ENCODE results near the gene SLPI. TPM values are rescaled to one million over a fixed set of nuclear protein-coding genes. Genes with fewer than 3 reads are reported as not detected.

Gene SLPI
- polyA plus RNA-seq, 1 experiment, result 0.21 TPM

DNA sequence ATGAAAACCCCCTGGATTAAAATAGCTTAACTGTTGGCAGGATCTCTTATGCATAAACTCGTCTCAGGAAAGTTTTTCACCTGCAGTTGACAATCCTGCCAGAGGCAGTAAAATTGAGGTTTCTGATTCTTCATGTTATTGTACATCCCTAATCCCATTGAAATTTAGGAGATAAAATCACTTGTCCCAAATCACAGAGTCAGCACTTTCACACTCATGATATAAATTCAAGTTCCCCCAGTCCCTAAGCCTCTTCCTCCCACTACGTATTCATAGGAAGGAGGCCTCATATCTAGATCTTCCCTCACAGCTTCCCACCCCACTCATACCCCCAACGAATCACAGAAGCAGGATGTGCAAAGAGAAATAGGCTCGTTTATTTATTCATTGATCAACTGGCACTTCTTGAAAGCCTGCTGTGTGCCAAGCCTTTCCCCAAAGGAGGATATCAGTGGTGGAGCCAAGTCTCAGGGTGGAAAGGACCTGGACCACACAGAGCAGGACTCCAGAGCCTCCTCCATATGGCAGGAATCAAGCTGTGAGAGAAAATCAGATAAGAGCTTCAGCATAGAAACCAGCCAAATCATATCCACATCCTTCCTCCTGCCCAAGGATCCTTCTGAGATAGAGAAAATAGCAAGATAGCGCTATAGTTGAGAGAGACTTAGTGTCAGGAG lies 2.3 kb downstream of the SLPI start:
- TF ChIP-seq, protein P1, sequence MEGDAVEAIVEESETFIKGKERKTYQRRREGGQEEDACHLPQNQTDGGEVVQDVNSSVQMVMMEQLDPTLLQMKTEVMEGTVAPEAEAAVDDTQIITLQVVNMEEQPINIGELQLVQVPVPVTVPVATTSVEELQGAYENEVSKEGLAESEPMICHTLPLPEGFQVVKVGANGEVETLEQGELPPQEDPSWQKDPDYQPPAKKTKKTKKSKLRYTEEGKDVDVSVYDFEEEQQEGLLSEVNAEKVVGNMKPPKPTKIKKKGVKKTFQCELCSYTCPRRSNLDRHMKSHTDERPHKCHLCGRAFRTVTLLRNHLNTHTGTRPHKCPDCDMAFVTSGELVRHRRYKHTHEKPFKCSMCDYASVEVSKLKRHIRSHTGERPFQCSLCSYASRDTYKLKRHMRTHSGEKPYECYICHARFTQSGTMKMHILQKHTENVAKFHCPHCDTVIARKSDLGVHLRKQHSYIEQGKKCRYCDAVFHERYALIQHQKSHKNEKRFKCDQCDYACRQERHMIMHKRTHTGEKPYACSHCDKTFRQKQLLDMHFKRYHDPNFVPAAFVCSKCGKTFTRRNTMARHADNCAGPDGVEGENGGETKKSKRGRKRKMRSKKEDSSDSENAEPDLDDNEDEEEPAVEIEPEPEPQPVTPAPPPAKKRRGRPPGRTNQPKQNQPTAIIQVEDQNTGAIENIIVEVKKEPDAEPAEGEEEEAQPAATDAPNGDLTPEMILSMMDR (IDR thresholded peaks at IDR 0.05; ENCODE audit: insufficient read depth, low read depth, low read length), result no peak
- Histone ChIP-seq H3K27me3 (ENCODE audit: control insufficient read depth, insufficient read depth, low read length) (peaks cover 4% of the 10 kb centered on the region), H3K36me3 (ENCODE audit: control insufficient read depth, insufficient read depth, low read length) (no peaks in the 10 kb centered on the region), H3K4me3 (ENCODE audit: low read depth, low read length) (no peak overlapping the region)
- ChIA-PET CTCF (no interaction called here), POLR2A (no interaction called here)
- DNase-seq (ENCODE audit: low read depth), result no peak

DNA sequence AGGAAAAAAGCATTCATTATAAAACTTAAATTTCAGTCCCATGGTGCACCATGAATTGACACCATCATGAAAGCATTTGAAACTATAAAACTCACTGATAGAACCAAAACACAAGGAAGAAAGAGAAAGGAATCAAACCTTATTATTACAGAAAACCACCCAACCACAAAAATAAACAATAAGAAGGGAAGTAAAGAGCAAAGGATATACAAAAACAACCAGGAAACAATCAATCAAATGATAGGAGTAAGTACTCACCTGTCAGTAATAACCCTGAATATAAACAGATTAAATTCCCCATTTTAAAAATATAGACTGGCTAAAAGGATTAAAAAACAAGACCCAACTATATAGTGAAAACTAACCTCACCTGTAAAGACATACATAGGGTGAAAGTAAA lies 5.8 kb downstream of the SLPI start:
- DNase-seq (ENCODE audit: low read depth), result no peak
- ChIA-PET POLR2A (no interaction called here), CTCF (no interaction called here)
- Histone ChIP-seq H3K36me3 (ENCODE audit: control insufficient read depth, insufficient read depth, low read length) (no peaks in the 10 kb centered on the region), H3K4me3 (ENCODE audit: low read depth, low read length) (no peak overlapping the region), H3K27me3 (ENCODE audit: control insufficient read depth, insufficient read depth, low read length) (peaks cover 4% of the 10 kb centered on the region)
- TF ChIP-seq, protein P1 (IDR thresholded peaks at IDR 0.05; ENCODE audit: insufficient read depth, low read depth, low read length), result no peak

DNA sequence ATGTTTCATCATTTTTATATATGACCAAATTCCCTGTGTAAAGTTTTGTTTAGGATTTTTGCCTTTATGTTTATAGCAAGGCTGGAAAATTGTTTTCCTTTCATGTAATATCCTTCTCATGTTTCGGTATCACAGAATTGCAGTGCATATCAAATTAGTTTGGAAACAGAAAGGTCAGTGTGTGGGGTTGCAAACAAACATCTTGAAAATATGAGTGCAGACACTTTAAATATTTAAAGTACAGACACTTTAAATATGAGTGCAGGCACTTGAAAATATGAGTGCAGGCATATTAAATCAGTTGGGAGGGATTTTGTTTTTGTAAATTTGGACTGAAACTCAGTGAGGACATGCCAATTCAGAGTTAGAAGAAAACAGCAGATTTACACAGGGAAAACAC lies 6.5 kb downstream of the SLPI start:
- peaks cover 3% of the 10 kb centered on the region for H3K27me3 ChIP-seq (ENCODE audit: control insufficient read depth, insufficient read depth, low read length)
- H3K4me3 ChIP-seq (ENCODE audit: low read depth, low read length), result no peak overlapping the region
- TF ChIP-seq, protein P1 (IDR thresholded peaks at IDR 0.05; ENCODE audit: insufficient read depth, low read depth, low read length), result no peak
- DNase-seq (ENCODE audit: low read depth), result no peak
- CTCF ChIA-PET, result no interaction called here
- no peaks in the 10 kb centered on the region for H3K36me3 ChIP-seq (ENCODE audit: control insufficient read depth, insufficient read depth, low read length)
- POLR2A ChIA-PET, result no interaction called here

- POLR2A ChIA-PET, result no interaction called here
Observed at GRCh38 chr20:45246109-45246508, 8.3 kb downstream of the SLPI start.

DNA sequence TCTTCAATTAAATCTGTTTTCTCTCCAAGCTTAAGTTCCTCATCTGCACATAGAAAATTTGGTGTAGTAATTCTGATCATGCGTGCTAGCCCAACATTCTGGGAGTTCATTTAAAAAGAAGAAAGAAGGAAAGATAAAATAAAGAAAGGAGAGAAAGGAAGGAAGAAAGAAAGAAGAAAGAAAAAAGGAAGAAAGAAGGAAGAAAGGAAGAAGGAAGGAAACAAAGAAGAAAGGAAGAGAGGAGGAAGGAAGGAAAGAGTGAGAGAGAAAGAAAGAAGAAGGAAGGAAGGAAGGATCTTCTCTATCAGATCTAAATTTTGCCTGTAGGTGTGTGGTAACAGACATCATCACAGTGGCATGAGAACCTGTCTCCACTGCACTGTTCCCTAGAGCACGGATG lies 16.2 kb downstream of the SLPI start:
- no peak for DNase-seq (ENCODE audit: low read depth)
- no peak overlapping the region for H3K4me3 ChIP-seq (ENCODE audit: low read depth, low read length)
- ChIA-PET CTCF (interaction anchor here (1.0 kb wide), 1 partner anchor 58 kb away, joined by 3 read pairs; no protein-coding TSS in a partner anchor), POLR2A (no interaction called here)
- TF ChIP-seq, protein P1 (IDR thresholded peaks at IDR 0.05; ENCODE audit: insufficient read depth, low read depth, low read length), result no peak
- H3K36me3 ChIP-seq (ENCODE audit: control insufficient read depth, insufficient read depth, low read length), result no peaks in the 10 kb centered on the region
- peaks cover 2% of the 10 kb centered on the region; the same call in 1 of the 2 replicates for H3K27me3 ChIP-seq (ENCODE audit: control insufficient read depth, insufficient read depth, low read length)

More at GRCh38 chr20:45246109-45246508, 8.3 kb downstream of the SLPI start:
- CTCF ChIA-PET, result interaction anchor here (0.5 to 1.1 kb wide), 2 partner anchors 73 to 125 kb away, joined by 3 read pairs; no protein-coding TSS in a partner anchor
- no peak for DNase-seq (ENCODE audit: low read depth)
- H3K36me3 ChIP-seq (ENCODE audit: control insufficient read depth, insufficient read depth, low read length), result no peaks in the 10 kb centered on the region
- TF ChIP-seq, protein P1 (IDR thresholded peaks at IDR 0.05; ENCODE audit: insufficient read depth, low read depth, low read length), result no peak
- no peak overlapping the region for H3K4me3 ChIP-seq (ENCODE audit: low read depth, low read length)
- peaks cover 2% of the 10 kb centered on the region for H3K27me3 ChIP-seq (ENCODE audit: control insufficient read depth, insufficient read depth, low read length)

Measured in BJ (cell line).